ENCODE results near the gene NUDT17.
A peak's percentile ranks its signal among the peaks of the same experiment; 100 is the strongest.
"Not testable (repeated sequence)": the region's sequence is repeated elsewhere in the genome, so short reads cannot be mapped to it uniquely, and the experiment has no call there.

NUDT17 gene

DNA sequence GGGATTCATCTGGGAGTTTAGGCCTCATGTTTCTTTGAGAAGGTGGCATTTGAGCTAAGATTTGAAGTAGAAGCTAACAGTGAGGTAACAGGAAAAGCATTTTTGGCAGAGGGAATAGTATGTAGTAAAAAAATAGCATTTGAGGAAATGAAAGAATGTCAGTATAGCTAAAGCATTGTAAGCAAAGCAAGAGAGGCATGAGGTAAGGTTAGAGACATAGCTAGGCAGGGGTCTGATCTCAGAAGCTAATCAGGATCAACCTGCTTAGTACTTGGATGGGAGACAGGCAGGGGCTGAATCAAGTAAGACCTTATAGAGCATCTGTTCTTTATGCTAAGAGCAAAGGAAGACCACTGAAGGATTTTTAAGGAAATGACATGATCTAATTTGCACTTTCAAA, 17.5 kb upstream of the NUDT17 start:
- Mint-ChIP-seq H3K27me3 (no peaks in the 10 kb centered on the region), H3K4me3 (peak overlapping the region; percentile 21), H3K4me1 (ENCODE audit: low read depth) (peaks cover 44% of the 10 kb centered on the region), H3K27ac (peak overlapping the region; percentile 92), H3K9me3 (no peaks in the 10 kb centered on the region), H3K36me3 (ENCODE audit: low read depth) (peaks cover 81% of the 10 kb centered on the region)
- DNase-seq = no peak

DNA sequence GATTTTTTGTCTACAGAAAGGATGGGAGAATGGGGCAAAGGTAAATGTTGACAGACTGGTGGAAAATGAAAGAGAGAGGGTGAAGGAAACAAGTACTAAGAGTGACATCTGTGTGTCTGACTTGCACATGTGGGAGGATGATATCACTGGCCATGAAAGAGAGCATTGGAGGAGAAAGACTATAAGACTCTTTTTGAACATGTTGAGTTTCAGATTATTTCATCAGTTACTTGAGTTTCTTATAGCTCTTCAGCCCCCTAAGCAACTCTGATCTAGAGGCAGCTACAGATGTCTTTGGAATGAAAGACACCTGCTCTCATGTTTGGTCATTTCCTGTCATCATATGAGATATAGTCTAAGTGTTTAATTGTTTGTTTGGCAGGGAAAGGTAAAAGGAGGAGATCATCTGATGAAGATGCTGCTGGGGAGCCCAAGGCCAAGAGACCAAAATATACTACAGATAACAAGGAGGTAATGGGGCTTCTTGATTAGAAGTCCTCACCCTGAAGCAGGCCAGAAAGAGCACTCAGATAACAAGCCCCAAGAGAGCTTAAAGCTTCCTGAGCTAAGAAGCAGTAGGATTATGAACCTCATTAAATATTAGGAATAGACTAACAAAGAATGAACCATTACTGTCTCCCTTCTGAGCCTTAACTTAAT, 16.9 kb upstream of the NUDT17 start:
- Mint-ChIP-seq H3K9me3 (no peaks in the 10 kb centered on the region), H3K27me3 (no peaks in the 10 kb centered on the region), H3K27ac (peak overlapping the region; percentile 92), H3K4me3 (peak overlapping the region; percentile 21), H3K36me3 (ENCODE audit: low read depth) (peaks cover 84% of the 10 kb centered on the region), H3K4me1 (ENCODE audit: low read depth) (peaks cover 45% of the 10 kb centered on the region)
- no peak for DNase-seq

DNA sequence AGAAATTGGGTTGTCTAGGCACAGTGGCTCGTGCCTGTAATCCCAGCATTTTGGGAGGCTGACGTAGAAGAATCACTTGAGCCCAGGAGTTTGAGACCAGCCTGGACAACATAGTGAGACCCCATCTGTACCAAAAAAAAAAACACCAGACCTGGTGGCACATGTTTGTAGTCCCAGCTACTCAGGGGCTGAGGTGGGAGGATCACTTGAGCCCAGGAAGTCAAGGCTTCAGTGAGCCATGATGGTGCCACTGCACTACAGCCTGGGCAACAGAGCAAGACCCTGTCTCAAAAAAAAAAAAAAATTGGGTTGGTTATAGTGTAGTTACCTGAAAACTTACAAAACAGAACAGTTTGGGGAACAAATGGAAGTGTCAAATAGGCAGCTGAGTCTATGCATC, 14.6 kb upstream of the NUDT17 start:
- H3K4me1 Mint-ChIP-seq (ENCODE audit: low read depth) = peaks cover 36% of the 10 kb centered on the region

DNA sequence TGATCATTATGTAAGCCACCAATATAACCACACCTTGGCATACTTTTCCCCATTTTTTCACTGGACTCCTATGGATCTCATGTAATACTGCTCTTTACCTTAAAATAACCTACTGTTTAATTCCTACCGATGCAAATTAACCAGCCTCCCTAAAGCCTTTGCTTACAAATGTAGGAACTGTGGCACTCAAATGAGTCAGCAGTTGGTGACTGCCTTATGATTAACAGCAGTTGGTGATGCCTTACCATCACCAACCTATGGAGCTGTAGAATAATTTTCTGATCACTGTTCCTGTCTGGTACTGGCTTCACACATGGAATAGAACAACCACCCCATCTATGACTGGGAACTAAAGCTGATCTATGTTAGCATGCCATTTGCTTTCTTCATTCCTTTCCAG, 7.8 kb upstream of the NUDT17 start:
- H3K4me1 Mint-ChIP-seq (ENCODE audit: low read depth) = peaks cover 6% of the 10 kb centered on the region
- no peak overlapping the region for H3K4me3 Mint-ChIP-seq
- no peaks in the 10 kb centered on the region for H3K27me3 Mint-ChIP-seq
- peak overlapping the region; percentile 19 for H3K27ac Mint-ChIP-seq
- H3K9me3 Mint-ChIP-seq = no peaks in the 10 kb centered on the region
- peaks cover 94% of the 10 kb centered on the region for H3K36me3 Mint-ChIP-seq (ENCODE audit: low read depth)
- no peak for DNase-seq

More for the DNA sequence above, 14.6 kb upstream of the NUDT17 start:
- H3K27me3 Mint-ChIP-seq, H3K27ac Mint-ChIP-seq, DNase-seq, H3K9me3 Mint-ChIP-seq, H3K4me3 Mint-ChIP-seq: not testable (repeated sequence)
- peaks cover 90% of the 10 kb centered on the region for H3K36me3 Mint-ChIP-seq (ENCODE audit: low read depth)

DNA sequence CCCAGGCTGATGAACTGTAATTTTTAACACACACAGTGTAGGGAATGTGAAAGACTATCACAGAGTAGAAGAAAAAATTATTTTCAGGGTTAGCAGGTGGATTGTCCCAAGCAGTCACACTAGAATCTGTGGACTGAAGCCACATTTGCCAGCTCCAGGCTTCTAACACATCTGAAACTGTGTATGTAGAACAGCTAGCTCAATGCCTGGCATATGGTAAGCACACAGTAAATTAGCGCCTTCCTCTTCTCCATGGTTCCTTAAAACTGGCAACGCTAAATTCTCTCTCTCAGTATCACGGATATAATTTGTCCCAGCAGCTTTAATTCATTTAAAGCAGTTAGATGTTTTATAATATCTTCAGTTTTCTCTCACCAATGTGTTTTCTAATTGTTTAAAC, 2.4 kb upstream of the NUDT17 start:
- no peak overlapping the region for H3K4me3 Mint-ChIP-seq
- peaks cover 13% of the 10 kb centered on the region for H3K4me1 Mint-ChIP-seq (ENCODE audit: low read depth)
- no peak for DNase-seq
- no peaks in the 10 kb centered on the region for H3K27me3 Mint-ChIP-seq
- H3K9me3 Mint-ChIP-seq = no peaks in the 10 kb centered on the region
- H3K36me3 Mint-ChIP-seq (ENCODE audit: low read depth) = peaks cover 52% of the 10 kb centered on the region
- no peak overlapping the region for H3K27ac Mint-ChIP-seq

DNA sequence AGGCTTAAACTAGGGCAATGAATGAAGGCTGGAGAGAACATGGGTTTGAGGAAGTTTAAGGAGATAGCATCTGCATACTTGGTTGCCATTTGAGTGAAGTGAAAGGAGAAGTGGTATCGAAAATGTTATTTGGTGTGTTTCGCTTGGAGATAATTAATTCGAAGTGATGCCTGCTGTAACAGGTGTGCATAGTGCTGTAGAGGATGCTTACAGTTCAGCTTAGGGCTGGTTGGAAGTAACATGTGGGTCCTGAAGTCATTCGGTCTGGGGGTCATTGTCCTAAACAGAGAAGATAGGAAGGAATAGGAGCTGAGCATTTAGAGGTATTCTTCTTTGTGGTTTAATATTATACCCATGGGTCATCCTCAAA, 301 bp upstream of the NUDT17 start:
- no peaks in the 10 kb centered on the region for H3K27me3 Mint-ChIP-seq
- H3K4me3 Mint-ChIP-seq = no peak overlapping the region
- H3K4me1 Mint-ChIP-seq (ENCODE audit: low read depth) = peaks cover 17% of the 10 kb centered on the region
- H3K27ac Mint-ChIP-seq = no peak overlapping the region
- no peaks in the 10 kb centered on the region for H3K9me3 Mint-ChIP-seq
- peaks cover 43% of the 10 kb centered on the region for H3K36me3 Mint-ChIP-seq (ENCODE audit: low read depth)
- no peak for DNase-seq

DNA sequence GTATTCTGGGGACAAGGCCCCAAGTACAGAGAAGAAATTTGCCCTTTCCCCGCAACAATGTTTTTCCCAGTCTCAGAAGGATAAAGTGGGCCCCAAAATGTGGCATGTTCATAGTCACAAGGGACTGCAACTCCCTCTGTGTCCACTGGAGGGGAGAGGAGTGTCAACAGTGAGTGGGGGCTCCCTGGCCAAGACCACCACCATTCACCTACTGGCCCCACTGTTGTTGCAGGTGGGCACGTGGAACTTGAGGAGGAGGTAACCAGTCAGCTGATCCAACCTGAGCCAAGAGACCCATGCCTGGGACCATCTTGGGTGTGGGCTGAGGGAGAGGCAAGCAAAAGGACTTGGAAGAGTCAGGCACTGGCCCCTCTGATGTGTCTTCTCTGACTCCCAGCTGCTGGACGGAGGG, 777 bp downstream of the NUDT17 start:
- Mint-ChIP-seq H3K36me3 (ENCODE audit: low read depth) (peaks cover 43% of the 10 kb centered on the region), H3K9me3 (no peaks in the 10 kb centered on the region), H3K27me3 (no peaks in the 10 kb centered on the region), H3K27ac (peak overlapping the region; percentile 26), H3K4me1 (ENCODE audit: low read depth) (peaks cover 19% of the 10 kb centered on the region), H3K4me3 (no peak overlapping the region)
- peak; percentile 54 for DNase-seq

DNA sequence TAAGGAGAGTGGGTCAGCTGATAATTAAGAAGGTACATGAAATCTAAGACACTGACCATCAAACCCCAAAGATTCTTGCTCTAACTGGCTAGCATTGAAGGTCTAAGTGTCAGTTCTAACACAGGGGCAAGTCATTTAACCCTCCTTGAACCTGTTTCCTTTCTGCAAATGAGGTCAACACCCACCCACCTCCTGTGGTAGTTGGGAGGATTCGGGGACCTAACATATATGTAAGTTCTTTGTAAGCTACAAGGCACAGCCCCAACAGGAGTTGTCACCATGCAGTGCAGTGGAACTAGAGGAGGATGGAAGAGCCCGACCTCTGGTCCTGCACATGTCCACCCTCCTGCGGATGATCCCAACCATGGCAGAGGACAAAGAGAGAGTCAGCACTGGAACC, 2.4 kb downstream of the NUDT17 start:
- peak overlapping the region; percentile 34 for H3K27ac Mint-ChIP-seq
- peaks cover 19% of the 10 kb centered on the region for H3K4me1 Mint-ChIP-seq (ENCODE audit: low read depth)
- peaks cover 36% of the 10 kb centered on the region for H3K36me3 Mint-ChIP-seq (ENCODE audit: low read depth)
- no peaks in the 10 kb centered on the region for H3K27me3 Mint-ChIP-seq
- DNase-seq = no peak
- no peaks in the 10 kb centered on the region for H3K9me3 Mint-ChIP-seq
- no peak overlapping the region for H3K4me3 Mint-ChIP-seq

DNA sequence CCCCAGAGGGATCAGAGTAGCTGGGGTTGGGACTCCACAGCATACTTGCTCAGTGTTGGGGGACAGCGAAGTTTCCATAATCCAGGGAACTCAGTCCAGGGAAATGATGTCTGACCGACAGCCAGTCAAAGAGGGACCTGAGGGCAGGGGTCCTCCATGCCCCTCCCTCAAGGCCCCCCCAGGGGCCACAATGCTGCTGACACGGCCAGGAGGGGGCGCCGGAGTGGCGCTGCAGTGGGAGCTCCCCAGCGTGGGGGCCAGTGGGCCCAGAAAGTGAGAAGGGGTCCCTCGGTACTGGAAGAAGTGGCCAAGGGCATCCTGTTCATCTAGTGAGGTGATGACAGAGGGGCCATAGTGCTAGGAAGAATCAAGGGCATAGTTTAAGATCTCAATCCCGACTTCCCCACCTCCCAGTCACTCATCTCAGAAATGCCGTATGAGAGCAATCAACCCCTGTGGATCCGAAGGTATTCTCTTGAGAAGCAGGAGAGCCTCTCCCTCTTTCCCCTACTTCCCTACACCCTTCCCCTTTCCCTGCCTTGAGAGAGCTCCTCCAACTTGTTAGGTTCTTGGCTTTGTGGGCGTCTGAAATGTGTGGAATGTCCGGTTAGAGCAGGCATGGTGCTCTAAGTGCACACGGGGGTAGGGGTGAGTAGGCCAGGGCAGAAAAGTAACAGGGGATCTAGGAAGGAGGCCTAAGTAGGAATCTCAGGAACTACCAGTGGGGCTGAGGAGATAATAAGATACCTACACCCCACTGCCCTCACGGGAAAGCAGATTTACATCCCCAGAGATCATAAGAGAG, 4.1 kb downstream of the NUDT17 start:
- H3K27ac Mint-ChIP-seq = peak overlapping the region; percentile 64
- peaks cover 48% of the 10 kb centered on the region for H3K36me3 Mint-ChIP-seq (ENCODE audit: low read depth)
- no peak for DNase-seq
- no peaks in the 10 kb centered on the region for H3K27me3 Mint-ChIP-seq
- no peak overlapping the region for H3K4me3 Mint-ChIP-seq
- peaks cover 19% of the 10 kb centered on the region for H3K4me1 Mint-ChIP-seq (ENCODE audit: low read depth)
- H3K9me3 Mint-ChIP-seq = no peaks in the 10 kb centered on the region

DNA sequence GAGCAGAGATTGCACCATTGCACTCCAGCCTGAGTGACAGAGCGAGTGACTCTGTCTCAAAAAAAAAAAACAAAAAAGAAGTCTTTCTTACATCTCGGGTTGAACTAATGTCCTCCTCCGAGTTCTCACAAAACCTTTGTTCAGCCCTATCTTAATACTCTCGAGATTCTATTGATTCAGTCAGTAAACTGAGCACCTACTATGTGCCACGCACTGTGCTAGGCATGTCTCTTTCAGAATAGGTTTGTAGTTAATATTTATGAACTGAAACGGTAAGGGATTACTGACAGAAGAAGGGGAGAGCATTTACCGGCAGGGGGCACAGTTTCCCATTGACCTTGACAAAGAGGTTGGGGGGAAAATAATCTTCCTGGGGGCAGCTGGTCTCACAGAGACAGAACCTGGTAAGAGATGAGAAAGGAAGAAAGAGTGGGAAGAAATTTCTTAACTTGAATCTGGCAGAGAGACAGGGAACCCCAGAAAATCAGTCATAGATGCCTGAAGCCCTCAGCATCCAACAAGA, 10.1 kb downstream of the NUDT17 start:
- peaks cover 55% of the 10 kb centered on the region for H3K36me3 Mint-ChIP-seq (ENCODE audit: low read depth)
- H3K27me3 Mint-ChIP-seq = no peaks in the 10 kb centered on the region
- DNase-seq = no peak
- H3K4me1 Mint-ChIP-seq (ENCODE audit: low read depth) = peaks cover 17% of the 10 kb centered on the region
- H3K9me3 Mint-ChIP-seq = no peaks in the 10 kb centered on the region
- no peak overlapping the region for H3K27ac Mint-ChIP-seq
- H3K4me3 Mint-ChIP-seq = no peak overlapping the region

DNA sequence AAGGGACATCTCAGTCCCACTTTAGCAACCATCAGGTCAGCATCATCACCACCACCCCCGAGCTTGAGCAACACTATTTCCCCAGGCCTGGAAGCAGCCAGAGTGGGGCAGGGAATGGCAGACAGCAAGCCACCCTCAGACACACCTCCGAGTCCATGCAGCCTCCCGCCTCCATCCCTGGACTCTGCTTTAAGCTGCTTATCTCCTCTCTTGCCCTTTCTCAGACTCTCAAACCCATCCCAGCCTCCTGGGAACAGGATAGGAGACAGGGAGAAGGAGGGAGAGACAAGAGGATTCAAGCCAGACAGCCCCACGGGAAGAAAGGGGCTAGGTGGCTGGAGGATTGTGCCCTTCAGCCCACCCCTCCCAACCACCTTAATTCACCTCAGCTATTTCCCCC, 11.7 kb downstream of the NUDT17 start:
- Mint-ChIP-seq H3K4me1 (ENCODE audit: low read depth) (peaks cover 17% of the 10 kb centered on the region), H3K27ac (no peak overlapping the region), H3K36me3 (ENCODE audit: low read depth) (peaks cover 44% of the 10 kb centered on the region), H3K27me3 (no peaks in the 10 kb centered on the region), H3K9me3 (no peaks in the 10 kb centered on the region), H3K4me3 (peak overlapping the region; percentile 93)
- no peak for DNase-seq

DNA sequence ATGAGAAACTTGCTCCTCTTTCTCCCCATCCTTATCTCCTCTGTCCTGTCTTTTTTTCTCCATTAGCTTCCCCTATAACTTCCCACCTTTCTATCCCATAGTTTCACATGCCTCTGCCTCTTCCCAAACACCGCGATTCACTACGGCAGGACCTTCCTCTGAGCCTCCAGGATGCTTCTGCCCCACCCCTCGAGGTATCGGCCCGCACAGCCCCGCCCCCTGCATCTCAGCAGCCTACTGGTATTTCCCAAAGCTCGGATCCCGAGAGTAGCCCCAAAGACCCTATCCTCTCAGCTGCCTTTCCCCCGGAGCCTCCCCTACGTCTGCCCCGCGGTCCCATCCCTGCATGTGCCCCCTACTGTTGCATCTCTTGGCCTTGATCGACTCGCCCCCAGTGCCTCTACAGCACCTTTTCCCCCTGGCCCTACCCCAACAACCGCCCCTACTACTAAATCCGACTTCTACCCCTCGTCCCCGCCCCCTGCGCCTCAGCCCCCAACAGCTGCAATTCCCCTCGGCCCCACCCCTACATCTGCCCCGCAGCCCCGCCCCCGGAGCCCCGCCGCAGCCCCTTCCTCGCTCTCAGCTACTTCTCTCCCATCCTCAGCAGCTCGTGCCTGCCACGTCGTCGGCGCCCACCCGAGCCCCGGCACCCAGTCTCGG, 12.9 kb downstream of the NUDT17 start:
- Mint-ChIP-seq H3K9me3 (no peaks in the 10 kb centered on the region), H3K4me1 (ENCODE audit: low read depth) (peaks cover 17% of the 10 kb centered on the region), H3K4me3 (peak overlapping the region; percentile 93), H3K36me3 (ENCODE audit: low read depth) (peaks cover 37% of the 10 kb centered on the region), H3K27ac (peak overlapping the region; percentile 90), H3K27me3 (no peaks in the 10 kb centered on the region)
- no peak for DNase-seq

DNA sequence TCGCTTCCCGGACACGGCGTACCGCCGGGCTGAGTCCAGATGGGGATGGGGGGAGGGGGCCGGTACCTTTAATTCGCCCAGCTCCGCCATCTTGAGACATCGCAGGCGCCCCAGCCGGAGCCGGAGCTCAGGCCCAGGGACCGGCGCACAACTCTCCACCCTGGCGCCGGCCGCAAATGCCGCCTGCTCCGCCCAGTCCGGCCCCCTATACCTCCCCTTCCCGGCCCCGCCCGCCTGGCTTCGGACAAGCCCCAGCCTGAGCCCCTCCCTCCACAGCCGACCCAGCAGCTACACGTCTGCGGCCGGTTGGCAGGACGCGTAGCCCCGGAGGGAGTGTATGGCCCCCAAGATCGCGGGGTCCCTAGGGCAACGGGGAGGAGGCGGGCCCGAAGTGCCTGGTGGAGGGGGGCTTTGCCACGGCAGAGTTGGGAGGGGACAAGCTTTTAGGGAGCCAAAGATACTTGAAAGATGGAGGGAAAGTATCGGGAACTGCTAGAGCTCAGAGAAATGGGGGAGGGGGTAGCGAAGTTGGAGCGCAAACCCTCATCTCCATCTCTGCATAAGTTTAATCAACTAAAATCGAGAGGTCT, 13.6 kb downstream of the NUDT17 start, which contains the start of gene PIAS3:
Gene PIAS3 (minus strand): TSS at position 181 of the 590 bp plus-strand sequence. CDS start 91 bp downstream, at position 90.
- H3K4me1 Mint-ChIP-seq (ENCODE audit: low read depth) = peaks cover 17% of the 10 kb centered on the region

DNA sequence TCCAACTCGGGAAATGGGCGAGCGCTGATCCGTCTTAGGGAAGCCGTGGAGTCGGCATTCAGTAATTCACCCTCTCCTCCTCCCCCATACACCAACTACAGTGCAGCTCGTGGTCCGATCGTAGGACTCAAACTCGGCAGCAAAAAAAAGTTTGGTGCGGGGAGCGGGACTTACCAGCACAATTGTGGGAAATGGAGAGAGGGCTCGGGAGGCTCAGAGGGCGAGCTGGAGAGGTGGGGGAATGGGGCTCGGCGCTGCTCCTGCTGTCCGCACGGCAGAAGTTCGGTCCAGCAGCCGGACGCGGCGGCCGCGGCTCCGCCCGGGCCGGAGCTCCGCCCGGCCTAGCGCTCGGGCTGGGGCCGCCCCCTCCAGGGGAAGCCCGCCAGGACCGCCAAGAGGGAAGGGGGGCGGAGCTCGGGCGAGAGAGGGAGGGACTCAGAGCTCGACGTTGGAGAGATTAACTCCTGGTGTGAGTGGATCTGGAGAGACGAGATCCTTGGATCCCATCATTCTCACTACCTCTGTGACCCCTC, 14.1 kb downstream of the NUDT17 start:
- peak overlapping the region; percentile 93 for H3K4me3 Mint-ChIP-seq
- H3K4me1 Mint-ChIP-seq (ENCODE audit: low read depth) = peaks cover 17% of the 10 kb centered on the region
- no peaks in the 10 kb centered on the region for H3K9me3 Mint-ChIP-seq

More for the DNA sequence above, 13.6 kb downstream of the NUDT17 start, which contains the start of gene PIAS3:
- Mint-ChIP-seq H3K9me3 (no peaks in the 10 kb centered on the region), H3K4me3 (peak within 1 kb of the TSS; percentile 93), H3K27me3 (no peaks in the 10 kb centered on the region), H3K27ac (peak within 1 kb of the TSS; percentile 90), H3K36me3 (ENCODE audit: low read depth) (peaks cover 33% of the 10 kb centered on the region)
- DNase-seq = peak; percentile 93

More for the DNA sequence above, 14.1 kb downstream of the NUDT17 start:
- peaks cover 27% of the 10 kb centered on the region for H3K36me3 Mint-ChIP-seq (ENCODE audit: low read depth)
- peak overlapping the region; percentile 90 for H3K27ac Mint-ChIP-seq
- peak; percentile 86 for DNase-seq
- no peaks in the 10 kb centered on the region for H3K27me3 Mint-ChIP-seq
